ENCODE measurements around the gene ZNF221. TPM values are rescaled to one million over a fixed set of nuclear protein-coding genes. Genes with fewer than 3 reads are reported as not detected.

Gene ZNF221
- polyA plus RNA-seq, 1 donor (not counting 4 experiments of a cell fraction or from before 2014, with no cell fraction given), result 1.5 TPM

- Histone ChIP-seq H3K36me3 (ENCODE audit: control insufficient read depth in 2 of 2, extremely low read depth in 1 of 2, insufficient read depth in 2 of 2, low read length in 2 of 2) (peaks cover 5 to 6% of the 10 kb centered on the region in 2 experiments), H2AFZ (ENCODE audit: control insufficient read depth, low read length) (peak within 1 kb of the TSS; percentile 98), H3K4me1 (ENCODE audit: control insufficient read depth, extremely low read depth, insufficient read depth, low read length) (peaks cover 4% of the 10 kb centered on the region), H3K27me3 (ENCODE audit: control insufficient read depth, extremely low read depth, insufficient read depth, low read length) (no peaks in the 10 kb centered on the region), H3K9me3 (ENCODE audit: control insufficient read depth, low read depth, low read length) (no peaks in the 10 kb centered on the region), H3K9ac (ENCODE audit: control insufficient read depth, extremely low read depth, insufficient read depth, low read length) (peak within 1 kb of the TSS; percentile 75), H3K4me2 (ENCODE audit: control insufficient read depth, extremely low read depth, insufficient read depth, low read depth, low read length) (peak within 1 kb of the TSS; percentile 90), H3K4me3 (ENCODE audit: control insufficient read depth in 2 of 3, extremely low read depth in 1 of 3, insufficient read depth in 2 of 3, low read depth in 1 of 3, low read length in 3 of 3) (peak within 1 kb of the TSS; percentile 72 to 81 (median 76)), H3K79me2 (ENCODE audit: control insufficient read depth, insufficient read depth, low read length) (peaks cover 8% of the 10 kb centered on the region), H3K27ac (ENCODE audit: control insufficient read depth, insufficient read depth, low read length) (peak within 1 kb of the TSS; percentile 59), H3K9me1 (ENCODE audit: control insufficient read depth, extremely low read depth, insufficient read depth, low read length) (no peaks in the 10 kb centered on the region), H4K20me1 (ENCODE audit: control insufficient read depth, extremely low read depth, insufficient read depth, low read length) (no peaks in the 10 kb centered on the region)
- peak; percentile 55 for DNase-seq (ENCODE audit: low read depth, low spot score)
- peak; percentile 94 for FAIRE-seq
- dilution Hi-C loops (cut with MboI; ENCODE audit: extremely low pct_ligation_motif_present, low sequenced_read_pairs), result no loop called here
- TF ChIP-seq CTCF (optimal IDR thresholded peaks at IDR 0.05 in 1 of 3, IDR thresholded peaks at IDR 0.05 in 1 of 3, conservative IDR thresholded peaks at IDR 0.05 in 1 of 3; ENCODE audit: extremely low read depth in 1 of 3, insufficient read depth in 2 of 3, low read length in 3 of 3) (no peak), EZH2 (IDR thresholded peaks at IDR 0.05; ENCODE audit: low read length) (no peak)
These were observed 51.8 kb downstream of the ZNF221 start, which contains the start of gene ZNF230 for GRCh38 chr19:44002566-44003460. ZNF230 (plus strand) TSS chr19:44002957; CDS start chr19:44007079, 4,122 bp downstream.

- Histone ChIP-seq H3K4me3 (ENCODE audit: control insufficient read depth in 2 of 3, extremely low read depth in 1 of 3, insufficient read depth in 2 of 3, low read depth in 1 of 3, low read length in 3 of 3) (peak overlapping the region; percentile 72 to 81 (median 76)), H3K9ac (ENCODE audit: control insufficient read depth, extremely low read depth, insufficient read depth, low read length) (peak overlapping the region; percentile 75), H3K27ac (ENCODE audit: control insufficient read depth, insufficient read depth, low read length) (peak overlapping the region; percentile 59), H4K20me1 (ENCODE audit: control insufficient read depth, extremely low read depth, insufficient read depth, low read length) (no peaks in the 10 kb centered on the region), H3K4me1 (ENCODE audit: control insufficient read depth, extremely low read depth, insufficient read depth, low read length) (no peaks in the 10 kb centered on the region), H3K4me2 (ENCODE audit: control insufficient read depth, extremely low read depth, insufficient read depth, low read depth, low read length) (peak overlapping the region; percentile 81), H3K9me3 (ENCODE audit: control insufficient read depth, low read depth, low read length) (no peaks in the 10 kb centered on the region), H3K9me1 (ENCODE audit: control insufficient read depth, extremely low read depth, insufficient read depth, low read length) (no peaks in the 10 kb centered on the region), H2AFZ (ENCODE audit: control insufficient read depth, low read length) (peak overlapping the region; percentile 91), H3K27me3 (ENCODE audit: control insufficient read depth, extremely low read depth, insufficient read depth, low read length) (no peaks in the 10 kb centered on the region), H3K36me3 (ENCODE audit: control insufficient read depth in 2 of 2, extremely low read depth in 1 of 2, insufficient read depth in 2 of 2, low read length in 2 of 2) (peaks cover 6 to 8% of the 10 kb centered on the region in 2 experiments), H3K79me2 (ENCODE audit: control insufficient read depth, insufficient read depth, low read length) (peaks cover 8% of the 10 kb centered on the region)
- dilution Hi-C loops (cut with MboI; ENCODE audit: extremely low pct_ligation_motif_present, low sequenced_read_pairs), result no loop called here
- DNase-seq (ENCODE audit: low read depth, low spot score) (no peak), FAIRE-seq (no peak)
- no peak for TF ChIP-seq EZH2 (IDR thresholded peaks at IDR 0.05; ENCODE audit: low read length)
- peak in 1 of 3 experiments; percentile 4 for TF ChIP-seq CTCF (optimal IDR thresholded peaks at IDR 0.05 in 1 of 3, IDR thresholded peaks at IDR 0.05 in 1 of 3, conservative IDR thresholded peaks at IDR 0.05 in 1 of 3; ENCODE audit: extremely low read depth in 1 of 3, insufficient read depth in 2 of 3, low read length in 3 of 3)
These were observed 52.5 kb downstream of the ZNF221 start for GRCh38 chr19:44003461-44004009.

Data from keratinocyte (primary cell).